BJ (cell line): ENCODE results near the gene DCLRE1C. TPM values are rescaled to one million over a fixed set of nuclear protein-coding genes. Genes with fewer than 3 reads are reported as not detected.

Experiments used
- CTCF ChIA-PET: fragments of 350-600 bp; formaldehyde crosslinking; extraction: SDS; loops from one replicate; lab custom pipeline; 2021; ENCODE audit warnings: antibody characterized with exemption, inconsistent platforms; lab: Yijun Ruan, JAX
- POLR2A ChIA-PET: fragments of 300-600 bp; sonication (Branson Sonifier 250); formaldehyde crosslinking; extraction: SDS; loops from one replicate; lab custom pipeline; 2021; ENCODE audit warnings: antibody characterized with exemption; lab: Charles Lee
- DNase-seq: peaks from one replicate; pipeline ENCODE4 v3.0.0-alpha.2; 2011; ENCODE audit warnings: low read depth
- H3K27me3 ChIP-seq: 2 replicates; pipeline ENCODE4 v1.6.0; 2011; ENCODE audit warnings: low read length; ENCODE audit not compliant: control insufficient read depth, insufficient read depth
- H3K36me3 ChIP-seq: 2 replicates; pipeline ENCODE4 v1.5.1; 2011; ENCODE audit warnings: low read length; ENCODE audit not compliant: control insufficient read depth, insufficient read depth
- H3K4me3 ChIP-seq: 2 replicates; pipeline ENCODE4 v1.5.1; 2011; ENCODE audit warnings: low read depth, mild to moderate bottlenecking, control low read depth, low read length
- CTCF ChIP-seq: IDR thresholded peaks from 2 replicates; pipeline ENCODE4 v1.5.1; 2011; ENCODE audit warnings: low read depth, mild to moderate bottlenecking, control low read depth, inconsistent platforms, low read length, moderate library complexity; ENCODE audit not compliant: insufficient read depth
- polyA plus RNA-seq: library from polyadenylated mRNA; depleted of rRNA; stranded (reverse); fragments of >200 nt; gene quantifications from 2 replicates; pipeline ENCODE4 v1.2.3, GENCODE V29; 2011

Gene DCLRE1C
- polyA plus RNA-seq, 1 experiment: 4.1 TPM

- ChIA-PET CTCF (interaction anchor here (1.1 kb wide), 1 partner anchor 9 kb away, joined by 4 read pairs; no protein-coding TSS in a partner anchor), POLR2A (no interaction called here)
- Histone ChIP-seq H3K4me3 (peak overlapping the region; percentile 57), H3K36me3 (no peaks in the 10 kb centered on the region), H3K27me3 (no peaks in the 10 kb centered on the region)
- DNase-seq: no peak
- TF ChIP-seq CTCF: no peak
Measured at GRCh38 chr10:14879928-14880193, 74.0 kb downstream of the DCLRE1C start.

- TF ChIP-seq CTCF: no peak
- CTCF ChIA-PET: interaction anchor here (1.1 kb wide), 1 partner anchor 9 kb away, joined by 4 read pairs; no protein-coding TSS in a partner anchor
- DNase-seq: no peak
Measured at GRCh38 chr10:14879124-14879927, 74.6 kb downstream of the DCLRE1C start.

GRCh38 chr10:14878266-14879123, 75.4 kb downstream of the DCLRE1C start, which contains the start of gene SUV39H2:
Gene SUV39H2, plus strand, starts transcription at chr10:14878866. Its CDS starts 23 bp downstream, at chr10:14878889.
- DNase-seq: peak; percentile 69

More at GRCh38 chr10:14879124-14879927, 74.6 kb downstream of the DCLRE1C start:
- no peaks in the 10 kb centered on the region for H3K27me3 ChIP-seq
- POLR2A ChIA-PET: no interaction called here
- no peaks in the 10 kb centered on the region for H3K36me3 ChIP-seq
- peak overlapping the region; percentile 57 for H3K4me3 ChIP-seq

GRCh38 chr10:14876764-14877163, 77.1 kb downstream of the DCLRE1C start:
- POLR2A ChIA-PET: interaction anchor here (0.7 kb wide), 1 partner anchor 31 kb away, joined by 3 read pairs; no protein-coding TSS in a partner anchor
- CTCF ChIA-PET: no interaction called here
- Histone ChIP-seq H3K36me3 (no peaks in the 10 kb centered on the region), H3K4me3 (no peak overlapping the region; the same call in 1 of the 2 replicates), H3K27me3 (no peaks in the 10 kb centered on the region)
- TF ChIP-seq CTCF: no peak
- no peak for DNase-seq

More at GRCh38 chr10:14878266-14879123, 75.4 kb downstream of the DCLRE1C start, which contains the start of gene SUV39H2:
- CTCF ChIA-PET: interaction anchor here (0.7 to 1.5 kb wide), 4 partner anchors 10 to 373 kb away, joined by 3 to 4 read pairs (median 3); no protein-coding TSS in a partner anchor
- Histone ChIP-seq H3K4me3 (peak within 1 kb of the TSS; percentile 97), H3K27me3 (no peaks in the 10 kb centered on the region), H3K36me3 (no peaks in the 10 kb centered on the region)
- POLR2A ChIA-PET: no interaction called here
- 0 out of 2 replicates have a peak, but pooled peaks have one; percentile 9 for TF ChIP-seq CTCF
